Fibroblast of the aortic adventitia (primary cell): ENCODE results near the gene SUB1. TPM values are rescaled to one million over a fixed set of nuclear protein-coding genes. Genes with fewer than 3 reads are reported as not detected.

Experiments used
- DNase-seq: peaks from one replicate; pipeline ENCODE4 v3.0.0-alpha.2; 2010; ENCODE audit warnings: low read depth
- H3K4me3 ChIP-seq: 2 replicates; pipeline ENCODE4 v1.5.1; 2011; ENCODE audit warnings: low read depth, mild to moderate bottlenecking, control low read depth, low read length, moderate library complexity
- CTCF ChIP-seq: IDR thresholded peaks from 2 replicates; pipeline ENCODE4 v1.5.1; 2011; ENCODE audit warnings: mild to moderate bottlenecking, low read length, control low read depth, inconsistent platforms; ENCODE audit not compliant: insufficient read depth
- total RNA-seq: library from RNA; depleted of rRNA; stranded (reverse); fragments of >200 nt; gene quantifications from 2 replicates; pipeline ENCODE4 v1.2.3, GENCODE V29; 2012; ENCODE audit warnings: low replicate concordance

The SUB1 gene
- total RNA-seq, 1 donor, result 313 TPM

- no peak overlapping the region for H3K4me3 ChIP-seq
- TF ChIP-seq CTCF, result peak; percentile 78
- peak; percentile 86 for DNase-seq
Measured at GRCh38 chr5:32589942-32590869, 4.8 kb downstream of the SUB1 start.

GRCh38 chr5:32595118-32595517 lies 9.8 kb downstream of the SUB1 start:
- no peak for TF ChIP-seq CTCF
- no peak for DNase-seq

GRCh38 chr5:32597041-32597629 lies 11.8 kb downstream of the SUB1 start:
- no peak for TF ChIP-seq CTCF
- DNase-seq, result no peak
- no peak overlapping the region for H3K4me3 ChIP-seq

More at GRCh38 chr5:32595118-32595517, 9.8 kb downstream of the SUB1 start:
- H3K4me3 ChIP-seq, result no peak overlapping the region

- no peak overlapping the region for H3K4me3 ChIP-seq
- TF ChIP-seq CTCF, result no peak
- DNase-seq, result no peak
Measured at GRCh38 chr5:32598260-32598937, 13.0 kb downstream of the SUB1 start.

GRCh38 chr5:32598997-32599549 lies 13.7 kb downstream of the SUB1 start:
- TF ChIP-seq CTCF, result no peak
- DNase-seq, result no peak
- H3K4me3 ChIP-seq, result no peak overlapping the region

GRCh38 chr5:32600054-32600622 lies 14.8 kb downstream of the SUB1 start:
- H3K4me3 ChIP-seq, result no peak overlapping the region
- TF ChIP-seq CTCF, result no peak
- peak; percentile 99 for DNase-seq
